ENCODE data around the gene MCF2L.

The MCF2L gene

DNA sequence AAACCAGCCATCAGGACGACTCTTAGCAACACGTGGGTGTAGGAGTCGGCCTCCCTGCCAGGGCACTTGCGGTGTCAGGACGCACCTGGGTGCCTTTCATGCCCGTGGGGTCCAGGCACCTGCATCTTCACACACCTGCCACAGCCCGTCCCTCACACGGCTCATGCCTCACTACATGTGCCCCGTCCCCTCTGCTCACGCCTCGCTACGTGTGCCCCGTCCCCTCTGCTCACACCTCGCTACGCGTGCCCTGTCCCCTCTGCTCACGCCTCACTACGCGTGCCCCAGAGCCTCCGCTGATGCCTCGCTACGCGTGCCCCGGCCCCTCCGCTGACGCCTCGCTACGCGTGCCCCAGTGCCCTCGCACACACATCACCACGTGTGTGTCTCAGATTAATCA lies 78.6 kb downstream of the MCF2L start:
- no peaks in the 10 kb centered on the region for H3K36me3 ChIP-seq (ENCODE audit: control insufficient read depth, insufficient read depth, low read length)
- H3K9ac ChIP-seq (ENCODE audit: low read length) = no peak overlapping the region
- peaks cover 26% of the 10 kb centered on the region; the same call in 1 of the 2 replicates for H3K27me3 ChIP-seq (ENCODE audit: control insufficient read depth, insufficient read depth, low read length)

DNA sequence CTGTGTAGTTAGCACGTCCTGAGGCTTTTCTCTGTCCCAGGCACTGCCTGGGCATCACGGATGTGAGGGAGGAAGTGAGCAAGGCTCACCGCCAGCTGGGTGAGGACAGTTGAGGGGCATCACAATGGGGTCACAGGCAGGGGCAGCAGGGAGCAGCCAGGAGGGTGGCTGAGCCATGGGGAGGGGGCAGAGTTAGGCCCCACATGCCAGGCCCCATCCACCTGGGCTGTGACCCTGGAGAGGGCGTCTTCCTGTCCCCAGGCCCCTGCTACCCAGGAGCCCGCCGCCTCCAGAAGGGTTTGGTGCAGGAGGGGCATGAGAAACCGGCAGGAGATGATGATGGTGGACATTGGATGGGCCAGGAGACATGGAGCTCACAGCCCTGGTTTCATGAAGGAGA lies 79.8 kb downstream of the MCF2L start:
- Histone ChIP-seq H3K27ac (ENCODE audit: low read depth, low read length) (no peak overlapping the region), H3K9me3 (ENCODE audit: control insufficient read depth, insufficient read depth, low read depth, low read length) (no peaks in the 10 kb centered on the region), H3K27me3 (ENCODE audit: control insufficient read depth, insufficient read depth, low read length) (peaks cover 30% of the 10 kb centered on the region; the same call in 1 of the 2 replicates), H3K4me3 (ENCODE audit: low read depth, low read length) (no peak overlapping the region), H3K4me1 (ENCODE audit: control insufficient read depth, insufficient read depth, low read length) (peaks cover 5% of the 10 kb centered on the region), H3K36me3 (ENCODE audit: control insufficient read depth, insufficient read depth, low read length) (no peaks in the 10 kb centered on the region), H3K9ac (ENCODE audit: low read length) (no peak overlapping the region)

More for the DNA sequence above, 78.6 kb downstream of the MCF2L start:
- Histone ChIP-seq H3K4me3 (ENCODE audit: low read depth, low read length) (no peak overlapping the region), H3K27ac (ENCODE audit: low read depth, low read length) (no peak overlapping the region), H3K4me1 (ENCODE audit: control insufficient read depth, insufficient read depth, low read length) (peaks cover 5% of the 10 kb centered on the region), H3K9me3 (ENCODE audit: control insufficient read depth, insufficient read depth, low read depth, low read length) (no peaks in the 10 kb centered on the region)

DNA sequence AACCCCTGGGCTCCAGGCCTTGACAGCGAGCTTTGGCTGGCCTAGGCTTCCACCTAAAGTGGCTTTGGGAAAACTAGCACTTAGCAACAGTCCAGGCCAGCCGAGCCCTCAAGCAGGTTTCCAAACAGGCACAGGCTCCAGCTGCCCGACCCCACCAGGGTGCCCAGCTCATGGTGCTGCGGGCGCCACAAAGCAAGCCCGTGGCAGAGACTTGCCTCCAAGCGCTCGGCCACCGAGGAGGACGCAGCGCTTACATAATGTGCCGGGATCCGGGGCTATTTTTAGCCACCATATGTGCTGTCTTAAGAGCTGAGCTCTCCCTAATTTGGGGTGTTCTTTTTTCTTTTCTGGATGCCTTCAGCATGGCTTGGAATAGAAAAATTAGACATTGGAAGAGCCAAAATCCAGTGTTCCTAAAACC lies 80.5 kb downstream of the MCF2L start:
- H3K27me3 ChIP-seq (ENCODE audit: control insufficient read depth, insufficient read depth, low read length) = peaks cover 30% of the 10 kb centered on the region; the same call in 1 of the 2 replicates
- H3K4me1 ChIP-seq (ENCODE audit: control insufficient read depth, insufficient read depth, low read length) = peaks cover 5% of the 10 kb centered on the region
- H3K36me3 ChIP-seq (ENCODE audit: control insufficient read depth, insufficient read depth, low read length) = no peaks in the 10 kb centered on the region
- no peak overlapping the region for H3K27ac ChIP-seq (ENCODE audit: low read depth, low read length)
- no peaks in the 10 kb centered on the region for H3K9me3 ChIP-seq (ENCODE audit: control insufficient read depth, insufficient read depth, low read depth, low read length)
- no peak overlapping the region for H3K9ac ChIP-seq (ENCODE audit: low read length)
- no peak overlapping the region for H3K4me3 ChIP-seq (ENCODE audit: low read depth, low read length)

DNA sequence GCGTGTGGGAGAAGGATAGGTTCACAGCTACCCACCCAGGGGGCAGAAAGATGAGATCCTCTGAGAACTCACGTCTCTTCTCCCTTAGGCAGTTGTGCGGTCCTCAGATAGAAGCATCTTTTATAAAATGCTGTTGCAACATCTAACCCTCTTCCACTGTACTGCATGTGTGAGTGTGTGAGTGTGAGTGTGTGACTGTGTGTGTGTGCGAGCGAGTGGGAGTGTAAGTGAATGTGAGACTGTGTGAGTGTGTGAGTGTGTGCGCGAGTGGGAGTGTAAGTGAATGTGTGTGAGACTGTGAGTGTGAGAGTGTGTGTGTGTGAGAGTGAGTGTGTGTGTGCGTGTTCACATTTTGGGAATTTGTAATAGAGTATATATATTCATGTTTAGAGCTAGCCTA lies 81.0 kb downstream of the MCF2L start:
- Histone ChIP-seq H3K27ac (ENCODE audit: low read depth, low read length) (no peak overlapping the region), H3K9me3 (ENCODE audit: control insufficient read depth, insufficient read depth, low read depth, low read length) (no peaks in the 10 kb centered on the region), H3K4me3 (ENCODE audit: low read depth, low read length) (no peak overlapping the region), H3K27me3 (ENCODE audit: control insufficient read depth, insufficient read depth, low read length) (peaks cover 30% of the 10 kb centered on the region; the same call in 1 of the 2 replicates), H3K36me3 (ENCODE audit: control insufficient read depth, insufficient read depth, low read length) (no peaks in the 10 kb centered on the region), H3K9ac (ENCODE audit: low read length) (no peak overlapping the region), H3K4me1 (ENCODE audit: control insufficient read depth, insufficient read depth, low read length) (peaks cover 5% of the 10 kb centered on the region)

DNA sequence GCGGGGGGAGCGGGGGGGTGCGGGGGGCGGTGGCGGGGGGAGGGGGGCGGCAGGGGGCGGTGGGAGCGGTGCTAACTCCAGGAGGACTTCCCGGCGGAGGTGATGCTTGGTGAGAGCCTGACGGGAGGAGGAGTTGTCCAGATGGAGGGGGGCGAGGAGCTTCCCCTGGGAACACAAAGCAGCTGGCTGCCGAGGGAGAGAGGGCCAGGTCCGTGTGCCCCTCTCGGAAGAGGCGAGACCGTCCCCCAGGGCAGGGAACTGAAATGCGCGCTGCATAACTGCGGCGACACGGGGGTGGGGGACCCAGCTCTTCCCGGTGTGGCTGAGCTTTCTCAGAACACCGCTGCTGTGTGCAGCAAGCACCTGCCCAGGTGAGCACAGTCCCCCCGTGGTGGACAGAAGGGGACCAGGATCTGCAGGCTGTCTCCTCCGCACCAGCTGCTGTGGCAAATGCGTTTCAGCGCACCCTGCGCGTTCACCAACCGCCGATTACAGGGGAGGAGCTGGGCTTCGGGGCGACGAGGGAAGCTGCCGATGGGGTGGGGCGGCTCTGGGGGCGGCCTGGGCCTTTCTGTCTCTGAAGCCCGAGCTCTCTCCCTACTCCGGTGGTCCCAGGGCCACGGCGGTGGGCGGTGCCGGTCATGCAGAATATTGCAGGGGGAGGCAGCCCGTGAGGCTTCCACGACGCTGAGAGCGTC lies 81.9 kb downstream of the MCF2L start:
- H3K27me3 ChIP-seq (ENCODE audit: control insufficient read depth, insufficient read depth, low read length) = peaks cover 30% of the 10 kb centered on the region; the same call in 1 of the 2 replicates
- peak overlapping the region; percentile 51 for H3K4me3 ChIP-seq (ENCODE audit: low read depth, low read length)
- H3K9ac ChIP-seq (ENCODE audit: low read length) = no peak overlapping the region
- no peak overlapping the region for H3K27ac ChIP-seq (ENCODE audit: low read depth, low read length)
- H3K9me3 ChIP-seq (ENCODE audit: control insufficient read depth, insufficient read depth, low read depth, low read length) = no peaks in the 10 kb centered on the region
- peaks cover 11% of the 10 kb centered on the region for H3K4me1 ChIP-seq (ENCODE audit: control insufficient read depth, insufficient read depth, low read length)
- no peaks in the 10 kb centered on the region for H3K36me3 ChIP-seq (ENCODE audit: control insufficient read depth, insufficient read depth, low read length)

DNA sequence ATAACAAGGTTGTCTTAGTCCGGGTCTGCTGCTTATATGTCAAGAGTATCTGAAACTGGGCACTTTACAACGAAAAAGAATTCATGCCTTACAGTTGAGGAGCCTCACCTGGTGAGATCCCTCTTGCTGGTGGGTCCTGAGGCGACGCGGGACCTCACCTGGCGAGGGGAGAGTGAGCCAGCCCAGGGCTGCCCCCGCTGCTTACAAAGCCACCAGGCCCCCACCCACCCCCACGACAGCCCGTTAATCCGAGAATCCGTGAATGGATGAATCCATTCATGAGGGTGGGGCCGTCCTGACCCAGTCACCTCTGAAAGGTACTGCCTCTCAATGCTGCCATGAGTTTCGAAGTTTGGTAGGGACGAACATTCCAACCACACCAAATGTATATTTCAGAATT lies 82.6 kb downstream of the MCF2L start:
- H3K9me3 ChIP-seq (ENCODE audit: control insufficient read depth, insufficient read depth, low read depth, low read length) = no peaks in the 10 kb centered on the region
- H3K27ac ChIP-seq (ENCODE audit: low read depth, low read length) = no peak overlapping the region
- peak overlapping the region; percentile 51; the same call in 1 of the 2 replicates for H3K4me3 ChIP-seq (ENCODE audit: low read depth, low read length)
- H3K27me3 ChIP-seq (ENCODE audit: control insufficient read depth, insufficient read depth, low read length) = peaks cover 30% of the 10 kb centered on the region; the same call in 1 of the 2 replicates
- H3K36me3 ChIP-seq (ENCODE audit: control insufficient read depth, insufficient read depth, low read length) = no peaks in the 10 kb centered on the region
- H3K4me1 ChIP-seq (ENCODE audit: control insufficient read depth, insufficient read depth, low read length) = peaks cover 12% of the 10 kb centered on the region
- H3K9ac ChIP-seq (ENCODE audit: low read length) = no peak overlapping the region

DNA sequence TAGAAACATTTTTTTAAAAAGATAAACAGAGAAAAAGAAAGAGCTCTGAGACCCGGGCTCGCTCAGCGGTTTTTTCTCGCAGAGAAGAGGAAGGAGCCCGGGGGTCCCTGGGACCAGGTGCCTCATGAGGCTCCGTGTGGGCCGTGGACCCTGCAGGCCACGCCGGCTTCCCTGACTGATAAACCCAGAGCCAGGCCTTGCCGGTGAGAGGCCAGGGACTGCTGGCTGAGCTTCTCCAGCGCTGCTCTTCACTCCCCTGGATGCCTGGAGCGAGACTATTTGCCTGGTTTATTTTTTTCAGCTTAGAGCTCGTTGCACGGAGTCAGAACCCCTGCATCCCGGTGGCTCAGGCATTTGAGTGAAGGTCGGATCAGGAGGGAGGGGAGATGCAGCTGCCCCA lies 83.2 kb downstream of the MCF2L start:
- Histone ChIP-seq H3K4me1 (ENCODE audit: control insufficient read depth, insufficient read depth, low read length) (peaks cover 12% of the 10 kb centered on the region), H3K9ac (ENCODE audit: low read length) (no peak overlapping the region), H3K36me3 (ENCODE audit: control insufficient read depth, insufficient read depth, low read length) (no peaks in the 10 kb centered on the region), H3K27ac (ENCODE audit: low read depth, low read length) (no peak overlapping the region), H3K4me3 (ENCODE audit: low read depth, low read length) (no peak overlapping the region), H3K27me3 (ENCODE audit: control insufficient read depth, insufficient read depth, low read length) (peaks cover 30% of the 10 kb centered on the region; the same call in 1 of the 2 replicates), H3K9me3 (ENCODE audit: control insufficient read depth, insufficient read depth, low read depth, low read length) (peaks cover 3% of the 10 kb centered on the region)

DNA sequence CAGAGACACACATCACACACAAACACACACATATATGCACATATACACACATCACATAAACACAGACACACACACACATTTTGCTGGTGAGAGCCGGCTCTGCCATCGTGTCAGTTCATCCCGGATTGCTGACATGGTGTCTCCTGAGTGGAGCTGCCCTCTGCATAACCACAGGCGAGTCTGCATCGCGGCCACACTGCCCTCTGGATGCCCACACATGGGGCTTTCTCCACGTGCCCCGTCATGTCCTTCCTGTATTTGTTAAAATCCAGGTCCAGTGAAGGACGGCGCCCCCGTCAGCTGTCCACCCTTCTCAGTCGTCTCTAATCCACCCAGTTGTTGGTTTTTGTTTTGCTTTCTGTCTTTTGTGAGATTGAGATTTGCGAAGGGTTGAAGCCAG lies 84.0 kb downstream of the MCF2L start:
- Histone ChIP-seq H3K36me3 (ENCODE audit: control insufficient read depth, insufficient read depth, low read length) (no peaks in the 10 kb centered on the region), H3K27me3 (ENCODE audit: control insufficient read depth, insufficient read depth, low read length) (peaks cover 30% of the 10 kb centered on the region; the same call in 1 of the 2 replicates), H3K9ac (ENCODE audit: low read length) (no peak overlapping the region), H3K27ac (ENCODE audit: low read depth, low read length) (no peak overlapping the region), H3K4me1 (ENCODE audit: control insufficient read depth, insufficient read depth, low read length) (peaks cover 12% of the 10 kb centered on the region), H3K9me3 (ENCODE audit: control insufficient read depth, insufficient read depth, low read depth, low read length) (peaks cover 10% of the 10 kb centered on the region), H3K4me3 (ENCODE audit: low read depth, low read length) (no peak overlapping the region)

DNA sequence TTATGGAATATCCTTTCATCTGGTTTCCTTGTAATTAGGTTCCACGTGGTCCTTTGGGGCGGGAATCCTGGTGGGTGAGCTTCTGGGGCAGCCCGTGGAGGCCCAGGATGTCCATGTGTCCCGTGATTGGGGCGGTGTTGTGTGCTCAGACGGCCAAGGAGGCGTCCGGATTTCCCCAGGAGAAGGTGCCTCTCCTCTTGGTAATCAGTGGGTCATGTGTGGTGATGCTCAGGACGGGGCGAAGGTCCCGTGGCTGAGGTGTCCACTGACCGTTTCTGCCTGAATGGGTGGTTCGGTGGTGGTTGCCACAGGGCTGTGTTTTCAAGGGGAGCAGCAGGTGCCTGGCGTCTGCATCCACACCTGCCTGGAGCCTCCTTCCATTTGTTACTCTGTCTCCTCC lies 84.4 kb downstream of the MCF2L start:
- no peak overlapping the region for H3K4me3 ChIP-seq (ENCODE audit: low read depth, low read length)
- H3K9ac ChIP-seq (ENCODE audit: low read length) = no peak overlapping the region
- H3K27me3 ChIP-seq (ENCODE audit: control insufficient read depth, insufficient read depth, low read length) = peaks cover 30% of the 10 kb centered on the region; the same call in 1 of the 2 replicates
- peaks cover 13% of the 10 kb centered on the region for H3K9me3 ChIP-seq (ENCODE audit: control insufficient read depth, insufficient read depth, low read depth, low read length)
- H3K4me1 ChIP-seq (ENCODE audit: control insufficient read depth, insufficient read depth, low read length) = peaks cover 12% of the 10 kb centered on the region
- no peaks in the 10 kb centered on the region for H3K36me3 ChIP-seq (ENCODE audit: control insufficient read depth, insufficient read depth, low read length)
- H3K27ac ChIP-seq (ENCODE audit: low read depth, low read length) = no peak overlapping the region

DNA sequence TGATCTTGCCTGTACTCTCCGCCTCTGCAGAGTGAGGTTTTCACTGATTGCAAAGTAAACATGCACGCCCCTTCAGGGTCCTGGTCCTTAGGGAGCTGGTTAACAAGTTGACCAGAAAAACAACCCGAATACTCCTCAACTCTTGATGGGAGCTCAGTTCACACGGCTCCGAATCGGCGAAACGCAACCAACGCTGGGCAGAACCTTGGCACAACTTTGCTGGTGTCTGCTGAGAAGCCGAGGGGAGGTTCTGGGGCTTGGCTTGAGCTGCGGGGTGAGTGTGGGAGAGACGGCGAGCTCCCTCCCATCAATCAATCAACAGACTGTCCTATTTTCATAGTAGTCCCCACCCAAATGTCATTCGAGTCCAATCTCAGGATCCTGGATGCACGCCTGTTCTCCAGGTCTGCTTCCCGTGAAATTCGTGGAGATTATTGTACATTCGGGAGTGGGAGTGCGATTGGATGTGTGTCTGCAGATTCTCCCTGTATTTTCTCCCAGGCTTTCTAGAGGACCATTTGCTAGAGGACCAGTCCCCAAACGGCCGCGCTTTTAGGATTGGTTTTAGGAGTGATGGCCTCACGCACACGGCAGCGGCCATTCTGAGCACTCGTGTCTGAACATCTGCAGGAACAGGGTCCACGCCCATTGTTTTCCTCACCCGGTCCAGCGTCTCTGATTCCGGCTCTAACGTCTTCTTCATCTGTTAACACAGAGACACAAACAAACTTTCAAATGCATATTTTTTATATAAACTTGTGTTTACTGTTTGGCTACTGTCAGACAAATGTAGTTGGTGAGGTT lies 85.0 kb downstream of the MCF2L start:
- Histone ChIP-seq H3K9me3 (ENCODE audit: control insufficient read depth, insufficient read depth, low read depth, low read length) (peaks cover 13% of the 10 kb centered on the region), H3K27me3 (ENCODE audit: control insufficient read depth, insufficient read depth, low read length) (peaks cover 30% of the 10 kb centered on the region; the same call in 1 of the 2 replicates), H3K27ac (ENCODE audit: low read depth, low read length) (no peak overlapping the region), H3K4me3 (ENCODE audit: low read depth, low read length) (no peak overlapping the region), H3K9ac (ENCODE audit: low read length) (no peak overlapping the region), H3K36me3 (ENCODE audit: control insufficient read depth, insufficient read depth, low read length) (no peaks in the 10 kb centered on the region), H3K4me1 (ENCODE audit: control insufficient read depth, insufficient read depth, low read length) (peaks cover 12% of the 10 kb centered on the region)

DNA sequence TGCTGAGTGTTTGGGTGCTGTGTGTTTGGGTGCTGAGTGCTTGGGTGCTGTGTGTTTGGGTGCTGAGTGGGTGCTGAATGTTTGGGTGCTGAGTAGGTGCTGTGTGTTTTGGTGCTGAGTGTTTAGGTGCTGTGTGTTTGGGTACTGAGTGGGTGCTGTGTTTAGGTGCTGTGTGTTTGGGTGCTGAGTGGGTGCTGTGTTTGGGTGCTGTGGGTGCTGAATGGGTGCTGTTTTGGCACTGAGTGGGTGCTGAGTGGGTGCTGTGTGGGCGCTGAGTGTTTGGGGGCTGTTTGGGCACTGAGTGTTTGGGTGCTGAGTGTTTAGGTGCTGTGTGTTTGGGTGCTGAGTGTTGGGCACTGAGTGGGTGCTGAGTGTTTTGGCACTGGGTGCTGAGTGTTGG lies 88.1 kb downstream of the MCF2L start:
- Histone ChIP-seq H3K4me1 (ENCODE audit: control insufficient read depth, insufficient read depth, low read length) (peaks cover 7% of the 10 kb centered on the region; the same call in 1 of the 2 replicates), H3K9ac (ENCODE audit: low read length) (no peak overlapping the region), H3K9me3 (ENCODE audit: control insufficient read depth, insufficient read depth, low read depth, low read length) (peaks cover 13% of the 10 kb centered on the region), H3K36me3 (ENCODE audit: control insufficient read depth, insufficient read depth, low read length) (no peaks in the 10 kb centered on the region), H3K4me3 (ENCODE audit: low read depth, low read length) (no peak overlapping the region), H3K27ac (ENCODE audit: low read depth, low read length) (no peak overlapping the region), H3K27me3 (ENCODE audit: control insufficient read depth, insufficient read depth, low read length) (peaks cover 5% of the 10 kb centered on the region; the same call in 1 of the 2 replicates)
